Cardiac muscle cell (in vitro differentiated cells and primary cell): Measurements from ENCODE around the gene CDK12. TPM values are rescaled to one million over a fixed set of nuclear protein-coding genes. Genes with fewer than 3 reads are reported as not detected.
"Not testable (repeated sequence)": the region's sequence is repeated elsewhere in the genome, so short reads cannot be mapped to it uniquely, and the experiment has no call there.

ENCODE experiments used
- DNase-seq, 2 donors: peaks; one replicate each; pipeline versions ENCODE4 v3.0.0 to v3.0.0-alpha.2; 2010 to 2017; ENCODE audit warnings: low read depth in 1 of 2, low spot score in 1 of 2
- H3K27ac ChIP-seq: fragments of 200-600 bp; sonication (generic); 2 replicates; pipeline ENCODE4 v1.5.1; 2016
- H3K27me3 ChIP-seq: fragments of 200-600 bp; sonication (generic); 2 replicates; pipeline ENCODE4 v1.6.0; 2016; ENCODE audit warnings: control low read depth
- H3K36me3 ChIP-seq: fragments of 200-600 bp; sonication (generic); 2 replicates; pipeline ENCODE4 v1.5.1; 2016; ENCODE audit warnings: control low read depth
- H3K4me1 ChIP-seq: fragments of 200-600 bp; sonication (generic); 2 replicates; pipeline ENCODE4 v1.8.1; 2017; ENCODE audit warnings: low read depth, mild to moderate bottlenecking, mixed run types
- H3K4me3 ChIP-seq: fragments of 200-600 bp; sonication (generic); 2 replicates; pipeline ENCODE4 v1.5.1; 2016; ENCODE audit warnings: mild to moderate bottlenecking
- H3K9me3 ChIP-seq: fragments of 200-600 bp; sonication (generic); 2 replicates; pipeline ENCODE4 v1.5.1; 2017; ENCODE audit warnings: low read depth, mild to moderate bottlenecking, control low read depth
- polyA plus RNA-seq: library from polyadenylated mRNA; unstranded; fragments of >200 nt; fragmentation: Nextera tagmentation; extraction: Ambion mirVana; gene quantifications from 2 replicates; pipeline ENCODE4 v1.2.1, GENCODE V29; 2016
- total RNA-seq: library from RNA; depleted of rRNA; stranded (reverse); fragments of >200 nt; gene quantifications from 2 replicates; pipeline ENCODE4 v1.2.3, GENCODE V29; 2016
- TF ChIP-seq, protein P1 (sequence below): IDR thresholded peaks from 2 replicates; pipeline ENCODE4 v1.5.1; 2012; ENCODE audit warnings: low read depth, mild to moderate bottlenecking, low read length

Gene CDK12
- total and polyA plus RNA-seq, 2 experiments from 2014 or later, result 10.9 to 47.1 TPM

DNA sequence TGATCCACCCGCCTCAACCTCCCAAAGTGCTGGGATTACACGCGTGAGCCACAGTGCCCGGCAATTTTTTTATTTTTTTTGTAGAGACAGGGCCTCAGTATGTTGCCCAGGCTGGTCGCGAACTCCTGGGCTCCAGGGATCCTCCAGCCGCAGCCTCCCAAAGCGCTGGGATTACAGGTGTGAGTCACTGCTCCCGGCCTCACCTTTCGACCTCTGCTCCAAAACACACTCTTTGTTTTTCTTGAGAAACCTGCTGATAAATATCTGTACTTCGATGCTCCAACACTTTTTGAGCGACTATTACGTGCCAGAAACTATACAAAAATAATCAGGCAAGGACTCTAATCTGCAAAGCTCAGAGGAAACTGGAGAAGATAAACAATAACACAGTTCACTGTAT, 11.2 kb upstream of the CDK12 start:
- TF ChIP-seq, protein P1, sequence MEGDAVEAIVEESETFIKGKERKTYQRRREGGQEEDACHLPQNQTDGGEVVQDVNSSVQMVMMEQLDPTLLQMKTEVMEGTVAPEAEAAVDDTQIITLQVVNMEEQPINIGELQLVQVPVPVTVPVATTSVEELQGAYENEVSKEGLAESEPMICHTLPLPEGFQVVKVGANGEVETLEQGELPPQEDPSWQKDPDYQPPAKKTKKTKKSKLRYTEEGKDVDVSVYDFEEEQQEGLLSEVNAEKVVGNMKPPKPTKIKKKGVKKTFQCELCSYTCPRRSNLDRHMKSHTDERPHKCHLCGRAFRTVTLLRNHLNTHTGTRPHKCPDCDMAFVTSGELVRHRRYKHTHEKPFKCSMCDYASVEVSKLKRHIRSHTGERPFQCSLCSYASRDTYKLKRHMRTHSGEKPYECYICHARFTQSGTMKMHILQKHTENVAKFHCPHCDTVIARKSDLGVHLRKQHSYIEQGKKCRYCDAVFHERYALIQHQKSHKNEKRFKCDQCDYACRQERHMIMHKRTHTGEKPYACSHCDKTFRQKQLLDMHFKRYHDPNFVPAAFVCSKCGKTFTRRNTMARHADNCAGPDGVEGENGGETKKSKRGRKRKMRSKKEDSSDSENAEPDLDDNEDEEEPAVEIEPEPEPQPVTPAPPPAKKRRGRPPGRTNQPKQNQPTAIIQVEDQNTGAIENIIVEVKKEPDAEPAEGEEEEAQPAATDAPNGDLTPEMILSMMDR, result no peak
- Histone ChIP-seq H3K4me1 (peaks cover 7% of the 10 kb centered on the region), H3K27me3 (no peaks in the 10 kb centered on the region), H3K9me3 (no peaks in the 10 kb centered on the region), H3K27ac (peak overlapping the region; percentile 97), H3K4me3 (peak overlapping the region; percentile 76), H3K36me3 (peaks cover 18% of the 10 kb centered on the region)
- no peak for DNase-seq

DNA sequence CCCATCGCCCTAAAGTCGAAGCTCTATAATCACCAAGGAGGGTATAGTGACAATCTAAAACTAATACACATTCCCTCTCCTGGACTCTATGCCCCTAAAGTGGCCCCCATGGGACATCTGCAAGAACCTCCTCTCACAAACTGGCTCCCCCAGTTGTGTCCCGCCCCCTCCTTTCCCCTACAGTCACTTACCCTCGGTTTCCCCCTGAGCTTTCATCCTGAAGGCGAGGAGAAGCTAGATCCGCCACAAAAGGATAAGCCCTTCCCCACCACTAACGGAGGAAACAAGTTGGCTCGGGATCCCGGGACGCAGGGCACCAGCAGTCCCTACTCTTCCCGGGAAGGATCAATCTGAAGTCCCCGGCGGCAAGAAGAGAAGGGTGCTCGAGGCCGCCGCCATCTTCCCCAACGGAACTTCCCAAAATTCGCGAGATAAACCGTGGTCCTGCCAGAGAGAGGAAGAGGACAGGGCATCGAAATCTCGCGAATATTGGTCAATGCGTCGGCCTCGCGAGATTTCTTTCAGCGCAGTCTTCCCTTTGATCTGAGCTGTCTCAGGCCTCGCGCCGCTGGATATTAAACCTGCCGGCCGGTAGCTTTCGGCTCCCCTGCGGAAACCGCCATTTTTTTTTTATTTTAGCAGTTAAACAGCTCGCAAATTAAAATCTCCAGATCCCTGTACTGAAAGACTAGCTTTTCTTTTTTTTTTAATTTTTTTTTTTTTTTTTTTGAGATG, 10.3 kb upstream of the CDK12 start, which contains the start of gene MED1:
MED1 (minus strand) TSS at position 417 of the 735 bp plus-strand sequence; CDS start at position 216, 201 bp downstream.
- H3K4me1 ChIP-seq, result peaks cover 7% of the 10 kb centered on the region
- peak; percentile 99 for DNase-seq
- TF ChIP-seq, protein P1, result no peak
- peaks cover 11% of the 10 kb centered on the region for H3K36me3 ChIP-seq
- no peaks in the 10 kb centered on the region for H3K27me3 ChIP-seq
- H3K9me3 ChIP-seq, result no peaks in the 10 kb centered on the region
- peak within 1 kb of the TSS; percentile 76 for H3K4me3 ChIP-seq
- H3K27ac ChIP-seq, result peak within 1 kb of the TSS; percentile 97

DNA sequence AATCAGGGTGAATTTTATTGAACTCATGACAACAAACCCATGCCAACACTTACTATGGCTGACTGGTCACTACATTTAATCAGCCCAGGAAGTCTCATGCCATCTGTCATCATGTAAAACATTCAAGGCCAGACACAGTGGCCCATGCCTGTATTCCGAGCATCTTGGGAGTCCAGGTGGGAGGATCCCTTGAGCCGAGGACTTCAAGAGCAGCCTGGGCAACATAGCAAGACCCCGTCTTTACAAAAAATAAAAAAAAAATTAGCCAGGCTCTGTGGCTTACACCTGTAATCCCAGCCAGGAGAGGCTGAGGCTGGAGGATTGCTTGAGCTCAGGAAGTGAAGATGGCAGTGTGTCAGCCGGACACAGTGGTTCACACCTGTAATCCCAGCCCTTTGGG, 5.4 kb upstream of the CDK12 start:
- no peaks in the 10 kb centered on the region for H3K4me1 ChIP-seq
- H3K27me3 ChIP-seq, result no peaks in the 10 kb centered on the region
- H3K36me3 ChIP-seq, result no peaks in the 10 kb centered on the region
- H3K27ac ChIP-seq, result no peak overlapping the region
- H3K4me3 ChIP-seq, result no peak overlapping the region
- TF ChIP-seq, protein P1, result no peak
- H3K9me3 ChIP-seq, result no peaks in the 10 kb centered on the region
- DNase-seq, result no peak

DNA sequence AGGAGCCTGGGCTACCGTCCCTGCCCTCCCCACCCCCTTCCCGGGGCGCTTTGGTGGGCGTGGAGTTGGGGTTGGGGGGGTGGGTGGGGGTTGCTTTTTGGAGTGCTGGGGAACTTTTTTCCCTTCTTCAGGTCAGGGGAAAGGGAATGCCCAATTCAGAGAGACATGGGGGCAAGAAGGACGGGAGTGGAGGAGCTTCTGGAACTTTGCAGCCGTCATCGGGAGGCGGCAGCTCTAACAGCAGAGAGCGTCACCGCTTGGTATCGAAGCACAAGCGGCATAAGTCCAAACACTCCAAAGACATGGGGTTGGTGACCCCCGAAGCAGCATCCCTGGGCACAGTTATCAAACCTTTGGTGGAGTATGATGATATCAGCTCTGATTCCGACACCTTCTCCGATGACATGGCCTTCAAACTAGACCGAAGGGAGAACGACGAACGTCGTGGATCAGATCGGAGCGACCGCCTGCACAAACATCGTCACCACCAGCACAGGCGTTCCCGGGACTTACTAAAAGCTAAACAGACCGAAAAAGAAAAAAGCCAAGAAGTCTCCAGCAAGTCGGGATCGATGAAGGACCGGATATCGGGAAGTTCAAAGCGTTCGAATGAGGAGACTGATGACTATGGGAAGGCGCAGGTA, 762 bp downstream of the CDK12 start:
- DNase-seq, result peak in 1 of 2 donors; percentile 64

DNA sequence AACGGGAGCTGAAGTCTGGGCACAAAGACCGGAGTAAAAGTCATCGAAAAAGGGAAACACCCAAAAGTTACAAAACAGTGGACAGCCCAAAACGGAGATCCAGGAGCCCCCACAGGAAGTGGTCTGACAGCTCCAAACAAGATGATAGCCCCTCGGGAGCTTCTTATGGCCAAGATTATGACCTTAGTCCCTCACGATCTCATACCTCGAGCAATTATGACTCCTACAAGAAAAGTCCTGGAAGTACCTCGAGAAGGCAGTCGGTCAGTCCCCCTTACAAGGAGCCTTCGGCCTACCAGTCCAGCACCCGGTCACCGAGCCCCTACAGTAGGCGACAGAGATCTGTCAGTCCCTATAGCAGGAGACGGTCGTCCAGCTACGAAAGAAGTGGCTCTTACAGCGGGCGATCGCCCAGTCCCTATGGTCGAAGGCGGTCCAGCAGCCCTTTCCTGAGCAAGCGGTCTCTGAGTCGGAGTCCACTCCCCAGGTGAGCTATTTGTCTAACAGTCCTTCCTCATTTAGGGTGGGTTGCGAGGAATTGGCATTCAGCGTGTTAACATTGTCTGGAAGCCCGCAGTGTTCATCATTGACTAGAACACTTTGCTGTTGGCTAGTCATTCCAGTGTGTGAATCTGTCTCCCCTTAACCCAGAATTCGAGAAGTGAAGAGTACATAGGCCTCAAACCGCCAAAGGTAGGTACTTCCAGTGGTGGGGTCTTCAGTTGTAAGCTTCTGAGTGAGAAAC, 1.5 kb downstream of the CDK12 start:
- Histone ChIP-seq H3K4me3 (peak overlapping the region; percentile 88), H3K9me3 (no peaks in the 10 kb centered on the region), H3K4me1 (peaks cover 23% of the 10 kb centered on the region), H3K27me3 (no peaks in the 10 kb centered on the region), H3K27ac (no peak overlapping the region), H3K36me3 (no peaks in the 10 kb centered on the region)
- peak; percentile 6 to 20 for DNase-seq
- TF ChIP-seq, protein P1, result no peak

More for the DNA sequence above, 762 bp downstream of the CDK12 start:
- no peaks in the 10 kb centered on the region for H3K36me3 ChIP-seq
- no peaks in the 10 kb centered on the region for H3K27me3 ChIP-seq
- TF ChIP-seq, protein P1, result no peak
- peaks cover 23% of the 10 kb centered on the region for H3K4me1 ChIP-seq
- peak overlapping the region; percentile 98 for H3K27ac ChIP-seq
- H3K4me3 ChIP-seq, result peak overlapping the region; percentile 88
- no peaks in the 10 kb centered on the region for H3K9me3 ChIP-seq

DNA sequence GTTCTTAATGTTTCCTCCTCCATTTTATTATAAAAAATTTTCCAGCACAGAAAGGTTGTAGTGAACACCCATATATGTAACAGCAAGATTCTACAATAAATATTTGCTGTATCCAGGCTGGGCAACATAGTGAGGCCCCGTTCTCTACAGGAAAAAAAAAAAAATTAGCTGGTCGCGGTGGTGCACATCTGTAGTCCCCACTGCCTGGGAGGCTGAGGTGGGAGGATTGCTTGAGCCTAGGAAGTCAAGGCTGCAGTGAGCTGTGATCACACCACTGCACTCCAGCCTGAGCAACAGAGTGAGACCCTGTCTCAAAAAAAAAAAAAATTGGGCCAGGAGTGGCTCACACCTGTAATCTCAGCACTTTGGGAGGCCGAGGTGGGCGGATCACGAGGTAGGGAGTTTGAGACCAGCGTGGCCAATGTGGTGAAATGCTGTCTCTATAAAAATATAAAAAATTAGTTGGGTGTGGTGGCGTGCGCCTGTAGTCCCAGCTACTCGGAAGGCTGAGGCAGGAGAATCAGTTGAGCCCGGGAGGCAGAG, 3.4 kb downstream of the CDK12 start:
- Histone ChIP-seq H3K4me3 (peak overlapping the region; percentile 88), H3K4me1 (peaks cover 23% of the 10 kb centered on the region)
- DNase-seq, H3K9me3 ChIP-seq, H3K27ac ChIP-seq, H3K36me3 ChIP-seq, H3K27me3 ChIP-seq: not testable (repeated sequence)

DNA sequence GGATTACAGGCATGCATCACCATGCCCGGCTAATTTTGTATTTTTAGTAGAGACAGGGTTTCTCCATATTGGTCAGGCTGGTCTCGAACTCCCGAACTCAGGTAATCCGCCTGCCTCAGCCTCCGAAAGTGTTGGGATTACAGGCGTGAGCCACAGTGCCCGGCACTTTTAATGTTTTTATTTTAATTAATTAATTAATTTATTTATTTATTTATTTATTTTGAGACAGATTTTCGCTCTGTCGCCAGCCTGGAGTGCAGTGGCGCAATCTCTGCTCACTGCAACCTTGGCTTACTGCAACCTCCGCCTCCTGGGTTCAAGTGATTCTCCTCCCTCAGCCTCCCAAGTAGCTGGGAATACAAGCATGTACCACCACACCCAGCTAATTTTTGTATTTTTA, 7.3 kb downstream of the CDK12 start:
- peaks cover 20% of the 10 kb centered on the region for H3K4me1 ChIP-seq
- H3K36me3 ChIP-seq, result peaks cover 29% of the 10 kb centered on the region
- H3K4me3 ChIP-seq, H3K27ac ChIP-seq, H3K27me3 ChIP-seq, DNase-seq, H3K9me3 ChIP-seq: not testable (repeated sequence)
